ENCODE data around the gene ABCA1. TPM values are rescaled to one million over a fixed set of nuclear protein-coding genes. Genes with fewer than 3 reads are reported as not detected.

The ABCA1 gene
- total and polyA plus RNA-seq, 3 donors from 2014 or later: 8.5 to 57.9 (median 42.0) TPM

DNA sequence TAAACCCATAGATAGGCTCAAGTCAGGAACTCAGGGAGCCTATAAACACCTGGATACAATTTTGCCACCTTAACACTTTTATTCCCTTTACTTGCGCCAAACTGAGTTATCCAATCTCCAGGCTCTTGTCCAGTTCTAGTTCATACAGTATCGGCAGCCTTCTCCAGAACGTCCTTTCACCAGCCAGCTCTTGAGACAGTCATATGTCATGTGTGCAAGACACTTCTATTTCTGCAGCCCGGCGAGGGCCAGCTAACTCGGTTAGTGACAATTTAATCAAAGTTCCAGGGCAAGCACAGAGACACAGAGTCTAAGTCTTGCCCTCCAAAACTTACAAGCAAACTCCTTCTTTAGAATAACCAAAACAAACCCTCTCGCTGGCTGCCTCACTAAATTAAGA, 12.9 kb downstream of the ABCA1 start:
- WGBS, 2 donors: 58 to 61% methylated on average over 7 of the region's 7 CpGs
- intact Hi-C loops (cut with DNase I; ENCODE audit: low total_unique reads): no loop called here
- H3K27ac ChIP-seq: no peak overlapping the region

DNA sequence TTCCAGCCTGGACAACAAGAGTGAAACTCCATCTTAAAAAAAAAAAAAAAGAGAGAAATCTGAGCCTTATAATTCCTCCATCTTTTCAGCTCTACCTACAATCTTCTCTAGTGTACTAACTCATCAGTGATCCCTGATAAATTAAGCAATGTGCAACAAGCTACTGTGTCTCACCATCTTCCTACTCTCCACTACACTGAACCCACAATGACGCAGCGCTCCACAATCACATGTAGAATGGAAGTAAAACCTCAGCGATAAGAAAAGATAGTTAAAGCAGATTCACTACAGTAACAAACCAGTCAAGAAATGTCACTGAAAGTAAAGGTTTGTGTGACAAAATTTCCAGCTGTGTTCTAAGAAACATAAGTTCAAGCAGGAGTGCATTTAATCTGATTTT, 13.5 kb downstream of the ABCA1 start:
- H3K36me3 ChIP-seq (ENCODE audit: low read depth, missing control alignments): no peaks in the 10 kb centered on the region
- H3K9me3 ChIP-seq: no peaks in the 10 kb centered on the region
- whole genome bisulfite sequencing, 2 donors: 86 to 89% methylated on average over 3 of the region's 3 CpGs
- no peak overlapping the region for H3K27ac ChIP-seq
- DNase-seq: no peak
- H3K4me1 ChIP-seq: peaks cover 14% of the 10 kb centered on the region
- H3K27me3 ChIP-seq: no peaks in the 10 kb centered on the region
- intact Hi-C loops (cut with DNase I; ENCODE audit: low total_unique reads): no loop called here
- no peak overlapping the region for H3K4me3 ChIP-seq
- TF ChIP-seq POLR2A (IDR thresholded peaks at IDR 0.05): no peak

More for the DNA sequence above, 12.9 kb downstream of the ABCA1 start:
- H3K36me3 ChIP-seq (ENCODE audit: low read depth, missing control alignments): no peaks in the 10 kb centered on the region
- H3K9me3 ChIP-seq: no peaks in the 10 kb centered on the region
- peaks cover 10% of the 10 kb centered on the region for H3K4me1 ChIP-seq
- TF ChIP-seq, protein P1, sequence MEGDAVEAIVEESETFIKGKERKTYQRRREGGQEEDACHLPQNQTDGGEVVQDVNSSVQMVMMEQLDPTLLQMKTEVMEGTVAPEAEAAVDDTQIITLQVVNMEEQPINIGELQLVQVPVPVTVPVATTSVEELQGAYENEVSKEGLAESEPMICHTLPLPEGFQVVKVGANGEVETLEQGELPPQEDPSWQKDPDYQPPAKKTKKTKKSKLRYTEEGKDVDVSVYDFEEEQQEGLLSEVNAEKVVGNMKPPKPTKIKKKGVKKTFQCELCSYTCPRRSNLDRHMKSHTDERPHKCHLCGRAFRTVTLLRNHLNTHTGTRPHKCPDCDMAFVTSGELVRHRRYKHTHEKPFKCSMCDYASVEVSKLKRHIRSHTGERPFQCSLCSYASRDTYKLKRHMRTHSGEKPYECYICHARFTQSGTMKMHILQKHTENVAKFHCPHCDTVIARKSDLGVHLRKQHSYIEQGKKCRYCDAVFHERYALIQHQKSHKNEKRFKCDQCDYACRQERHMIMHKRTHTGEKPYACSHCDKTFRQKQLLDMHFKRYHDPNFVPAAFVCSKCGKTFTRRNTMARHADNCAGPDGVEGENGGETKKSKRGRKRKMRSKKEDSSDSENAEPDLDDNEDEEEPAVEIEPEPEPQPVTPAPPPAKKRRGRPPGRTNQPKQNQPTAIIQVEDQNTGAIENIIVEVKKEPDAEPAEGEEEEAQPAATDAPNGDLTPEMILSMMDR (IDR thresholded peaks at IDR 0.05): no peak
- TF ChIP-seq POLR2A (IDR thresholded peaks at IDR 0.05): no peak
- H3K27me3 ChIP-seq: no peaks in the 10 kb centered on the region
- H3K4me3 ChIP-seq: no peak overlapping the region
- no peak for DNase-seq

DNA sequence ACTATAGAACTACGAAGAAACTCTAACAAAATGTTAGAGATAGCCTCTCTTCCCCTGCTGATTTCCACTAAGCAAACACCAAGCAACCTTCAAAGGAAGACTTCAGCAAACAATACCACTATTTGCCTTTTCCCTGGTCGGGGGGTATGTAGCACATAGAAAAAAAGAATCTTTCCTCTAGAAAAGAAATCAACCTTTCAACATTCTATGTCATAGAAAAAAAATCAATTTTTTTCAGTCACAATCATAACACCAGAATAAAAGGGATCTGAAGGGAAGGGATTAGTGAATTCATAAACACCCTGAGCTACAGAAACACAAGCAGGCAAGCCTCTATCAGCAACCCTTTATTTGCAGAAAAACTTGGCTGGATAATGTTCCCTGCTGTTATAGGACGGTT, 15.3 kb downstream of the ABCA1 start:
- no peak overlapping the region for H3K27ac ChIP-seq
- no peak overlapping the region for H3K4me3 ChIP-seq
- no peaks in the 10 kb centered on the region for H3K27me3 ChIP-seq
- no peak for TF ChIP-seq POLR2A (IDR thresholded peaks at IDR 0.05)
- TF ChIP-seq, protein P1 (IDR thresholded peaks at IDR 0.05): no peak
- H3K36me3 ChIP-seq (ENCODE audit: low read depth, missing control alignments): no peaks in the 10 kb centered on the region
- intact Hi-C loops (cut with DNase I; ENCODE audit: low total_unique reads): no loop called here
- no peak for DNase-seq
- no peaks in the 10 kb centered on the region for H3K9me3 ChIP-seq
- 79 to 90% methylated on average over 3 of the region's 3 CpGs for WGBS, 2 donors
- H3K4me1 ChIP-seq: peaks cover 20% of the 10 kb centered on the region

DNA sequence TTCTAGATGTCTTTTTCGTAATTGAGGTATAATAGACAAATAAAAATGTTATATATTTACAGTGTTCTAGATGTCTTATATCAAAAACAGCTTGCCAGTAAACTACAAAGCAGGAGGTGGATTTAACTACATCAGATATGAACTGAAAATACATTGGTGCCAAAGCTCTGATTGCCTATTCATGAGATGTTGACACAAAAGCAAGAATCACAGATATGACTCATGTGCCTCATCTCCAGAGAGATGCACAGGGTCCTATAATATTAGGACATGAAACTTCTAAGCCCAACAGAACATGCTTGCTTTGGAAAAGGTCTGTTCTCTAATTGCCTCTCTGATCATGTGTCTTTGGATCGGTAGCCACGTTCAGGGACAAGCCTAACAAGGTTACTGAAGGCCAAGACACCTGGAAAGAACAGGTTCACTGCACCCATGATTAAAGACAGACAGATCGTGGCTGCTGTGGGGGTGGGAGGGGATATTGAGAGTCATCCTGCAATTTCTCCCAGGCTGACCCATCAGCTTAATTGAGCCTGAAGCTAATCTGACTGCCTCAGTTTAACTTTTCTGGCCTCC, 16.8 kb downstream of the ABCA1 start:
- Histone ChIP-seq H3K27ac (no peak overlapping the region), H3K4me1 (peaks cover 33% of the 10 kb centered on the region), H3K36me3 (ENCODE audit: low read depth, missing control alignments) (no peaks in the 10 kb centered on the region), H3K4me3 (no peak overlapping the region), H3K9me3 (no peaks in the 10 kb centered on the region), H3K27me3 (no peaks in the 10 kb centered on the region)
- DNase-seq: no peak
- 68 to 77% methylated on average over 4 of the region's 4 CpGs for WGBS, 2 donors
- intact Hi-C loops (cut with DNase I; ENCODE audit: low total_unique reads): no loop called here
- TF ChIP-seq, protein P1 (IDR thresholded peaks at IDR 0.05): no peak
- no peak for TF ChIP-seq POLR2A (IDR thresholded peaks at IDR 0.05)

DNA sequence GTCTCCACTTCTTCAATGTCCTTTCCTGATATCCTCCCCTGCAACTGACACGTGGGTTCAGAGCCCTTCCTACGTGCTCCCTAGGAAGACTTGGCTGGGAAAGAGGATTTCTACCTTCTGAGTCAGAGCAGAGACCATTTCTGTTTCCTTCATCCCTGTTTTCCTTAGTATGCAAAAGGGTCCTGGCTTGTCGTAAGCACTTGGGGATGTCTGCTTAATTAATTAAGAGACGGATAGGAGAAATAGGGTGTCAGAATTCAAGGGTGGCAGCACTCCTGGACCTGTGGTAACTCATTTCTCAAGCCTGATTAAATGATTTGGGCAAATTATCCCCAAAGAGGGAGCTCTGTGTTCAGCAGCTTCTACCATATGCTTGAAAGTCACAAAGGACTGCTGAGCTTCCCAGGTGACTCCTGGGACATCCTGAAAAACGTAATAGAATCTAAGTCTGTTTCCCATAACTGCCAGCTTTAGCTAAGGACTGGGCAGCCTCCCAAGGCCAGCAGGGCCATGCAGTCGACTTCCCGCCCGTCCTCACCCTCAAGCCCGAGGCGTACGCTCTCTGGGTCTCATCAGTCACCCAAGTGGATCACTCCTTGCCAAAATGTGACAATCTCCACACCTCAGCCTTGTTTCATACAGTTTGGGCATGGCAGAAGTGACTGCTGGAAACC, 20.5 kb downstream of the ABCA1 start:
- H3K27me3 ChIP-seq: no peaks in the 10 kb centered on the region
- TF ChIP-seq, protein P1 (IDR thresholded peaks at IDR 0.05): no peak
- no peak for TF ChIP-seq POLR2A (IDR thresholded peaks at IDR 0.05)

More for the DNA sequence above, 20.5 kb downstream of the ABCA1 start:
- intact Hi-C loops (cut with DNase I; ENCODE audit: low total_unique reads): no loop called here
- peaks cover 44% of the 10 kb centered on the region for H3K4me1 ChIP-seq
- no peak overlapping the region for H3K27ac ChIP-seq
- WGBS, 2 donors: 56 to 67% methylated on average over 11 of the region's 11 CpGs
- DNase-seq: no peak
- no peaks in the 10 kb centered on the region for H3K36me3 ChIP-seq (ENCODE audit: low read depth, missing control alignments)
- no peak overlapping the region for H3K4me3 ChIP-seq
- H3K9me3 ChIP-seq: no peaks in the 10 kb centered on the region
